ENCODE results near the gene C4orf50.

DNA sequence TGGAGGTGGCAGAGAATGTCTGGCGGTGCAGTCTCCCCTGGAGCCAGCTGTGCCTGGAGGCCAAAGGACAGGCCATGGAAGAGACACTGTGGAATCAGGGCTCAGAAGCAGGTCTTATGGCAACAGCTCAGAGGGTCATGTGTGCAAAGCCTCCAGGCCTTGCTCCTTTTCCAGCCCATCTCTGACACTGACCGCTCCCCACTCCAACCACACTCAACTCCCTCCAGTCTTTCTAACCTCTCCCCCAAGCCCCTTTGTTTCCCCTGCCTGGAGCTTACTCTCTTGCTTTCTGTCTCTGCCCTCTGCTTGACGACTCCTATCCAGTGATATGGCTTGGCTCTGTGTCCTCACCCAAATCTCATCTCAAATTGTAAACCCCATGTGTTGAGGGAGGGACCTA lies 91.1 kb downstream of the C4orf50 start:
- TF ChIP-seq POLR2A (IDR thresholded peaks at IDR 0.05; ENCODE audit: low read length) (no peak), GATA1 (IDR thresholded peaks at IDR 0.05; ENCODE audit: low read depth, low read length) (no peak)

Measured in erythroblast (primary cell).